Tibial nerve (tissue), 4 donors: Measurements from ENCODE around the gene SLC22A12. TPM values are rescaled to one million over a fixed set of nuclear protein-coding genes. Genes with fewer than 3 reads are reported as not detected.
"Not testable (repeated sequence)": the region's sequence is repeated elsewhere in the genome, so short reads cannot be mapped to it uniquely, and the experiment has no call there.

Experiments
- DNase-seq, 2 donors: peaks; one replicate each; pipeline ENCODE4 v3.0.0-alpha.2; 2019; ENCODE audit warnings: low spot score in 2 of 2
- H3K27ac ChIP-seq, 4 donors: fragments of 200-600 bp; sonication (generic) in 3 of 4; one replicate each; pipeline ENCODE4 v1.5.1; 2017 to 2019; ENCODE audit warnings: mild to moderate bottlenecking in 1 of 4
- H3K27me3 ChIP-seq, 2 donors: fragments of 200-600 bp; sonication (generic) in 1 of 2; one replicate each; pipeline versions ENCODE4 v1.5.1 to v1.6.0; 2017 to 2019
- H3K36me3 ChIP-seq, 3 donors: fragments of 200-600 bp; sonication (generic); one replicate each; pipeline ENCODE4 v1.5.1; 2018 to 2019
- H3K4me1 ChIP-seq, 4 donors: fragments of 200-600 bp; sonication (generic) in 3 of 4; one replicate each; pipeline ENCODE4 v1.5.1; 2017 to 2019
- H3K4me3 ChIP-seq, 4 donors: fragments of 200-600 bp; sonication (generic) in 3 of 4; one replicate each; pipeline ENCODE4 v1.5.1; 2017 to 2019; ENCODE audit warnings: mild to moderate bottlenecking in 1 of 4, moderate library complexity in 1 of 4
- H3K9me3 ChIP-seq, 4 donors: fragments of 200-600 bp; sonication (generic) in 3 of 4; one replicate each; pipeline ENCODE4 v1.5.1; 2017 to 2019
- CTCF ChIP-seq, 5 experiments: fragments of 200-600 bp in 3 of 5; fragments of 450-650 bp in 2 of 5; sonication (generic) in 3 of 5; IDR thresholded peaks; one replicate each; pipeline ENCODE4 v1.5.1; 2016 to 2019; ENCODE audit warnings: antibody characterized with exemption in 5 of 5, mild to moderate bottlenecking in 3 of 5, moderate library complexity in 2 of 5
- EP300 ChIP-seq, 2 donors: sonication (generic); formaldehyde crosslinking; IDR thresholded peaks; one replicate each; pipeline ENCODE4 v1.6.1; 2017; ENCODE audit warnings: antibody characterized with exemption in 2 of 2, mild to moderate bottlenecking in 1 of 2
- POLR2A ChIP-seq, 2 donors: fragments of 450-650 bp; IDR thresholded peaks; one replicate each; pipeline ENCODE4 v1.6.1; 2017; ENCODE audit warnings: antibody characterized with exemption in 2 of 2, mild to moderate bottlenecking in 2 of 2, moderate library complexity in 2 of 2
- WGBS, 2 donors: methylation state at CpG; one replicate each; pipeline ENCODE4 v1.1.5; 2018; 5-methylcytosine and 5-hydroxymethylcytosine counted together
- total RNA-seq, 4 donors: library from RNA; depleted of rRNA; stranded (reverse); fragments of >200 nt; gene quantifications; one replicate each; pipeline ENCODE4 v1.1.0, GENCODE V29; 2016

SLC22A12 gene
- total RNA-seq, 4 donors from 2014 or later = 0.30 TPM; not detected in 3

DNA sequence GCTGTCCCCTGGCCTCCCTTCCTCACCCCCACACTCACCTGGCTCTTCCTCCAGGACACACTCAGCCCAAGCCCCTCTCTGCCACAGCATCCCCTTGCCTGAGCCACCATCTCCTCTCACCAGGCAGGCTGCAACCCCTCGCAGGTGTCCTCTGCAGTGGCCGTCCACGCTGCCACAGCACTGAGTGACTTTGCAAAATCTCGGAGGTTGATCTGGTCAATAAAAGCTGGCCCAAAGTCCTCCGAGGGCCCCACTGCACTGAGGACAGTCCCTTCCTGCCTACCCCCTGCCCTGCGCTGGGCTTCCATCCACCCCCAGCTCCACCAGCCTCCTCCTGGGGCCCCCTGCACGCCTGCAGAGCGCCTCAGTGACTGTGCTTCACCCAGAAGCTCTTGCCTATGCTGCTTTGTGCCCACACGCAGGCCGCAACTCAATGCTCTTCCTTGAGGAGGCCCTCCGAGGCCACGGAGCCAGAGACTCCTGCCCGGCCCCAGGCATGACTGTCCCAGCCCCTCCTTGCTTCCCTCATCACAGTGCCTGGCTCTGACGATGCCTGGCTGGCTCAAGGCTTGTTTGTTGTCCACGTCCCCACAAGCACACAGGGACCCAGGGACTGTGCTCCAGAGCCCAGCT lies 30.8 kb upstream of the SLC22A12 start:
- TF ChIP-seq CTCF (IDR thresholded peaks at IDR 0.05) (no peak), POLR2A (IDR thresholded peaks at IDR 0.05) (no peak), EP300 (IDR thresholded peaks at IDR 0.05) (no peak)
- 40 to 53% methylated on average over 15 of the region's 15 CpGs for WGBS, 2 donors

DNA sequence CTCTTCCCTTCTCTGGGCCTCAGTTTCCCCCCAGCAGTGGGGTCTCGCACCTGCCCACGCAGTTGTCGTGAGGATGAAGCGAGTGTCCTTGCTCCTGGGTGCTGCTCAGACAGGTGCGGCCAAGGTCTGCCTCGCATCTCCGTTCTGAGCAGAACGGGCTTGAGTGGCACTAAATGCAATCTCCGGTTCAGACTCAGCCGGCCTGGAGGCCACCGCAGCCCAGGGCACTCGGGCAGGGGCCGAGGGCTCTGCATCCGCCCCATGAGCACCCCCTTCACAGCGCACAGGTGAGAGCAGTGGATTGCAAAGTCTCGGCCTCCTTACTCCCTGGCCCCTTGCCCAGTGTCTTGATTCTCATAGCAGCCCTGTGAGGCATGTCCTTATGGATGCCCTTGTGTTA lies 30.1 kb upstream of the SLC22A12 start:
- no peaks in the 10 kb centered on the region for H3K4me1 ChIP-seq
- no peak overlapping the region for H3K27ac ChIP-seq
- H3K36me3 ChIP-seq = no peaks in the 10 kb centered on the region
- H3K4me3 ChIP-seq = no peak overlapping the region
- no peak for DNase-seq
- no peaks in the 10 kb centered on the region for H3K27me3 ChIP-seq
- no peaks in the 10 kb centered on the region for H3K9me3 ChIP-seq
- TF ChIP-seq CTCF (IDR thresholded peaks at IDR 0.05) (no peak), EP300 (IDR thresholded peaks at IDR 0.05) (no peak), POLR2A (IDR thresholded peaks at IDR 0.05) (no peak)
- 91 to 92% methylated on average over 16 of the region's 16 CpGs for WGBS, 2 donors

More for the DNA sequence above, 30.8 kb upstream of the SLC22A12 start:
- DNase-seq = no peak
- H3K4me1 ChIP-seq = peaks cover 0 to 5% (median 0%) of the 10 kb centered on the region in 4 donors
- no peaks in the 10 kb centered on the region for H3K36me3 ChIP-seq
- H3K4me3 ChIP-seq = no peak overlapping the region
- H3K9me3 ChIP-seq = no peaks in the 10 kb centered on the region
- no peaks in the 10 kb centered on the region for H3K27me3 ChIP-seq
- no peak overlapping the region for H3K27ac ChIP-seq

GRCh38 chr11:64561429-64561828 lies 29.6 kb upstream of the SLC22A12 start:
- H3K27ac ChIP-seq, H3K4me3 ChIP-seq, DNase-seq, H3K27me3 ChIP-seq, H3K4me1 ChIP-seq, H3K36me3 ChIP-seq, H3K9me3 ChIP-seq: not testable (repeated sequence)
- 92 to 94% methylated on average over 3 of the region's 3 CpGs for WGBS, 2 donors

- TF ChIP-seq CTCF (IDR thresholded peaks at IDR 0.05) (no peak), EP300 (IDR thresholded peaks at IDR 0.05) (no peak), POLR2A (IDR thresholded peaks at IDR 0.05) (no peak)
- H3K4me1 ChIP-seq = peaks cover 0 to 11% (median 6%) of the 10 kb centered on the region in 4 donors
- WGBS, 2 donors = 89 to 93% methylated on average over 25 to 29 of the region's 29 CpGs
- no peaks in the 10 kb centered on the region for H3K36me3 ChIP-seq
- no peaks in the 10 kb centered on the region for H3K27me3 ChIP-seq
- no peak overlapping the region for H3K27ac ChIP-seq
- no peak overlapping the region for H3K4me3 ChIP-seq
- DNase-seq = no peak
- H3K9me3 ChIP-seq = no peaks in the 10 kb centered on the region
Measured at GRCh38 chr11:64561984-64562722, 28.9 kb upstream of the SLC22A12 start.

GRCh38 chr11:64562723-64563351 lies 28.2 kb upstream of the SLC22A12 start:
- H3K4me1 ChIP-seq = peaks cover 0 to 14% (median 7%) of the 10 kb centered on the region in 4 donors
- WGBS, 2 donors = 91 to 92% methylated on average over 15 of the region's 15 CpGs
- no peaks in the 10 kb centered on the region for H3K9me3 ChIP-seq
- no peak for DNase-seq
- no peak for TF ChIP-seq CTCF (IDR thresholded peaks at IDR 0.05)
- TF ChIP-seq POLR2A (IDR thresholded peaks at IDR 0.05) = no peak
- no peak for TF ChIP-seq EP300 (IDR thresholded peaks at IDR 0.05)
- H3K27me3 ChIP-seq = no peaks in the 10 kb centered on the region
- no peaks in the 10 kb centered on the region for H3K36me3 ChIP-seq
- H3K27ac ChIP-seq = no peak overlapping the region
- no peak overlapping the region for H3K4me3 ChIP-seq
